ENCODE data around the gene BCL2.

The BCL2 gene

DNA sequence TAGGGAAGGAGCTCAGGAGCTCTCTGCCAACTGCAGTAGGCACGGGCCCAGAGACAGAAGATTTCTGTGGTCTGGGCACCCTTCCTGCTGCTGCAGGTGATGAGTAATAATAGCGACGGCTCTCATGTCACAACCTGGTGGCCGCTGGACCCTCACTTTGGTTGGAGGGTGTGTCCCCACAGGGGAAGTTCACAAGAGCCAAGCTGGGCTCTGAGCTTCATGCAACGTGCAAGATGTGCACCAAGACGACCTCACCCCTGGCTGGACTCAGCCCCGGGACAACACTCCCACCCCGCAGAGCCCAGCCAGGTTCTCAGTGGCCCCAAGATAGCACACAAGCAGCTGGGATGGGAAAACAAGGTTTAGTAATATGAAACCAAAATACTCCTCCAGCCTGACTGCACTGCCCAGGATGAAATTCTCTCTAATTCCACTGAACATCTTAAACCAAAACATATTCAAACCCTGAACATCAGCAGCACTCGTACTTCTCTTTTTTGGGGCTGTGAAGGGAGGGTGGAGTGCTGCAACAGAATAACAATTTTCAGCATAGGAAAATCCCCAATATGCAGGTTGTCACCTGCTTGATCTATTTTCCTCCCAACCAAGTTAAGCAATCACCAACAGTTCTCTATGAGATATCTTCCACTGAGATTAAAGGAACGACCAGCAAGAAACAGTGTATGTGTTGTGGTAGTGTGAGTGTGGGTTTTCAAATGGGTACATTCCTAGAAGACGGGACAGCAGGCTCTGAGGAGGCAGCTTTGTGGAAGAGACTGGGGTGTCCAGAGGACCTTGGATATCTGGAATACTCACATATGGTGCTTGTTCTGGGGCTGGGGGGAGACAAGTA, 26.5 kb downstream of the BCL2 start:
- DNase-seq (ENCODE audit: low read depth), result peak; percentile 65
- no peak overlapping the region for H3K4me3 ChIP-seq (ENCODE audit: low read depth, low read length)

GRCh38 chr18:63291278-63291677, 28.3 kb downstream of the BCL2 start:
- DNase-seq (ENCODE audit: low read depth), result no peak
- H3K4me3 ChIP-seq (ENCODE audit: low read depth, low read length), result no peak overlapping the region
- TF ChIP-seq CTCF (IDR thresholded peaks at IDR 0.05; ENCODE audit: insufficient read depth, low read depth, low read length, missing control alignments), result no peak

More for the DNA sequence above, 26.5 kb downstream of the BCL2 start:
- TF ChIP-seq CTCF (IDR thresholded peaks at IDR 0.05; ENCODE audit: insufficient read depth, low read depth, low read length, missing control alignments), result no peak

GRCh38 chr18:63290821-63291200, 28.8 kb downstream of the BCL2 start:
- TF ChIP-seq CTCF (IDR thresholded peaks at IDR 0.05; ENCODE audit: insufficient read depth, low read depth, low read length, missing control alignments), result no peak
- DNase-seq (ENCODE audit: low read depth), result no peak

GRCh38 chr18:63290166-63290820, 29.3 kb downstream of the BCL2 start:
- TF ChIP-seq CTCF (IDR thresholded peaks at IDR 0.05; ENCODE audit: insufficient read depth, low read depth, low read length, missing control alignments), result no peak
- no peak for DNase-seq (ENCODE audit: low read depth)
- no peak overlapping the region for H3K4me3 ChIP-seq (ENCODE audit: low read depth, low read length)

More at GRCh38 chr18:63290821-63291200, 28.8 kb downstream of the BCL2 start:
- no peak overlapping the region for H3K4me3 ChIP-seq (ENCODE audit: low read depth, low read length)

DNA sequence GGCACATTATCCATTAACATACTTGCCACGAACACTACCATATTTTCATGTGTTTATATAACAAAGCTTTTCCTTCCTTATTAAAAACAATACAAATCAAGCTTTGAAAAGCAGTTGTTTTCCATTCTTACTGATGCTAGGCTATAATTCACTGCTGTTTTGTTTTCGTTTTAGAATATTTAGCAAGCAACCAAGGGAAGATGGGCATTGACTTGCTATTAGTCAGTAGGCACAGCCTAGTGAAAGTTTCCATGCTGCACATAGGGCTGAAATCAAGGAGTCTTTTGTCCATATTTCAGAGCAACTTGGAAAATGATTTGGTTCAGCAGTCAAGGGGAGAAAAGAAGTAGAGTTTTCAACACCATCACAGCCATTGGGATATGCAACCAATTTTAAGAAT, 31.3 kb downstream of the BCL2 start:
- H3K4me3 ChIP-seq (ENCODE audit: low read depth, low read length), result no peak overlapping the region
- DNase-seq (ENCODE audit: low read depth), result no peak
- no peak for TF ChIP-seq CTCF (IDR thresholded peaks at IDR 0.05; ENCODE audit: insufficient read depth, low read depth, low read length, missing control alignments)

DNA sequence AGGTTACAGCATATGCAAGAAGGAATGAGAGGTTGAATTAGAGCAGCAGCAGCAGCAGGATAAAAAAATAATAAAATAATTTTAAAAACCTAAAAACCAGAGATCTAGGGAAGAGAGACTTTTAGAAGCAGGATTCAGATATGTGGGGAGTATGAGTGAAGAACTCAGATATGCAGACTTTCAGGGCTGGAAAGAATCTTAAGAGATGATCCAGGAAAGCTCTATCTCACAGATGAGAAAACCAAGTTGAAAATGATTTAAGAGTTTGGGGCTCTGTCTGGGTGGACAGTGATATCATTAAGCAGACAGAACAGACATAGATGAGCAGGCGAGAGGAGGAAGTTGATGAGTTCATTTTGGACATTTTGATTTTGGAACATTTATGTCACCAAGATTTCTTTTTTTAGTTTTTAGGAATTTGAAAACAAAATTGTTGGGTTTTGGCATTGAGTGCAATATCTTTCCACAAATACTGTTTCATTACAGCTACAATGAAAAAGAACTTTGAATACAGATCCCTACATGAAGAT, 31.8 kb downstream of the BCL2 start:
- DNase-seq (ENCODE audit: low read depth), result no peak
- no peak overlapping the region for H3K4me3 ChIP-seq (ENCODE audit: low read depth, low read length)
- TF ChIP-seq CTCF (IDR thresholded peaks at IDR 0.05; ENCODE audit: insufficient read depth, low read depth, low read length, missing control alignments), result no peak
